GM10266 (cell line): Measurements from ENCODE around the gene EWSR1.

Experiments
- DNase-seq: peaks from one replicate; pipeline ENCODE4 v3.0.0; 2012; ENCODE audit errors: extremely low spot score
- TF ChIP-seq, protein P1 (sequence below): IDR thresholded peaks from 2 replicates; pipeline ENCODE4 v1.5.1; 2012; ENCODE audit warnings: mild to moderate bottlenecking, low read depth; ENCODE audit not compliant: control insufficient read depth, insufficient read depth; ENCODE audit errors: missing control alignments

EWSR1 gene

DNA sequence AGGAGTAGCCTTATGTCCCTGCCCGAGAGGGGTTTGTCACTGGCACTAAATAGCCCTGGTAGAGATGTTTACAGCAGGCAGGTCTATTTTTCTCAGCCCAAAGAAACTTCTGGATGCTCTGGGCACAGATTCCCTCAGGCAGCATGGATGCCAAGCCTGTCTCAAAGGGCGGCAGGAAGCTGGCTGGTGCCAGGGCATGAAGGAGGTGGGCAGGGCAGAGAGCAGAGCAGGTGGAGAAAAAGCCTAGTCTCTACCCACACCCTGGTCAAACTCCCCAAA is 34.3 kb downstream of the EWSR1 start:
- TF ChIP-seq, protein P1, sequence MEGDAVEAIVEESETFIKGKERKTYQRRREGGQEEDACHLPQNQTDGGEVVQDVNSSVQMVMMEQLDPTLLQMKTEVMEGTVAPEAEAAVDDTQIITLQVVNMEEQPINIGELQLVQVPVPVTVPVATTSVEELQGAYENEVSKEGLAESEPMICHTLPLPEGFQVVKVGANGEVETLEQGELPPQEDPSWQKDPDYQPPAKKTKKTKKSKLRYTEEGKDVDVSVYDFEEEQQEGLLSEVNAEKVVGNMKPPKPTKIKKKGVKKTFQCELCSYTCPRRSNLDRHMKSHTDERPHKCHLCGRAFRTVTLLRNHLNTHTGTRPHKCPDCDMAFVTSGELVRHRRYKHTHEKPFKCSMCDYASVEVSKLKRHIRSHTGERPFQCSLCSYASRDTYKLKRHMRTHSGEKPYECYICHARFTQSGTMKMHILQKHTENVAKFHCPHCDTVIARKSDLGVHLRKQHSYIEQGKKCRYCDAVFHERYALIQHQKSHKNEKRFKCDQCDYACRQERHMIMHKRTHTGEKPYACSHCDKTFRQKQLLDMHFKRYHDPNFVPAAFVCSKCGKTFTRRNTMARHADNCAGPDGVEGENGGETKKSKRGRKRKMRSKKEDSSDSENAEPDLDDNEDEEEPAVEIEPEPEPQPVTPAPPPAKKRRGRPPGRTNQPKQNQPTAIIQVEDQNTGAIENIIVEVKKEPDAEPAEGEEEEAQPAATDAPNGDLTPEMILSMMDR, result no peak
- no peak for DNase-seq

DNA sequence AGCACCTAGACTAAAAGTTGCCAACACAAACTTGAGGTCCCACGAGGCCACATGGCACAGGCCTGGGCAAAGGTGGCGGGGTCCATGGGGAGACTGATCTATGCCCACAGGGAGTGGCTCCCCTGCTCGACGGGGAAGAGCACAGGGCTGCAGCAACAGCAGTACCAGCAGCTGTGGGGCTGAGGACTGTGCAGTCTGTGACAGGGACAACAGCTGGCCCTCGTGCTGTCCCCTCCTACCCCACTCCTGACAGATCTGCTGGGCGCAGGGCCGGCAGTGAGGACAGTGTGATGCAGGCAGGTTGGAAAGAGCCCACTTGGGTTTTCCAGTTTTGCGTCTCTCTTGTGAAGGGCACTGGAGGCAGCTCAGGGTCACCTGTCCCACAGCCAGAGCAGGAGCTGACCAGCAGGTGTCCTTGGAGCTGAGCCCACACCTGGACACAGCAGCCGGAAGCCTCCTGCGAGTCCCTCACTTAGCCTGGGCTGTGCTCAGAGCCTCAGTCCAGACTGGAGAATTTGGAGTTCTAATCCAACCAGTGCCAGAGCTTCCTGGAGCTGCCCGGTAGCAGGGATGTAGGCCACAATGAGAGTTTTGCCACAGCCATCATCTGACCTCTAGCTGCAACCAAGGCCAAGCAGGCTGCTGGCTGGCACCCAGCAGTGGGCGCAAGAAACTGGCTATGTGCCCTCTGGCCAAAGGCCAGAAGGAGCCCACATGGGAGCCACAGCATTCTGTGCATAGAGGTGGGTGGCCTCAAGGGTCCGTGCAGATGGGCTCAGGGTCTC is 34.8 kb downstream of the EWSR1 start:
- DNase-seq, result no peak
- TF ChIP-seq, protein P1, result no peak

DNA sequence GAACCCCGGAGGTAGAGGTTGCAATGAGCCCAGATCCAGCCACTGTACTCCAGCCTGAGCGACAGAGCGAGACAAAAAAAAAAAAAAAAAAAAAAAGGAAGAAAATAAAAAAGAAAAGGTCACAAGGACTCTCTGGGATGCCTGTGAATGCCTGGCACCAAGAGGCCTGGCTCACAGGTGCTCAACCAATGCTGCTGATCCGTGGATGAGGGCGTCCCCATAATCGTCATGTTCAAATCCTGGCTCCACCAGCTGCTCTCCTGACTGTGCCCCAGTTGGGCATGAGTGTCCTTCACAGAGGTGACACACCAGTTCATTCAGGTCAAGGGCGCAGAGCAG is 37.7 kb downstream of the EWSR1 start:
- DNase-seq, result no peak
- TF ChIP-seq, protein P1, result no peak

DNA sequence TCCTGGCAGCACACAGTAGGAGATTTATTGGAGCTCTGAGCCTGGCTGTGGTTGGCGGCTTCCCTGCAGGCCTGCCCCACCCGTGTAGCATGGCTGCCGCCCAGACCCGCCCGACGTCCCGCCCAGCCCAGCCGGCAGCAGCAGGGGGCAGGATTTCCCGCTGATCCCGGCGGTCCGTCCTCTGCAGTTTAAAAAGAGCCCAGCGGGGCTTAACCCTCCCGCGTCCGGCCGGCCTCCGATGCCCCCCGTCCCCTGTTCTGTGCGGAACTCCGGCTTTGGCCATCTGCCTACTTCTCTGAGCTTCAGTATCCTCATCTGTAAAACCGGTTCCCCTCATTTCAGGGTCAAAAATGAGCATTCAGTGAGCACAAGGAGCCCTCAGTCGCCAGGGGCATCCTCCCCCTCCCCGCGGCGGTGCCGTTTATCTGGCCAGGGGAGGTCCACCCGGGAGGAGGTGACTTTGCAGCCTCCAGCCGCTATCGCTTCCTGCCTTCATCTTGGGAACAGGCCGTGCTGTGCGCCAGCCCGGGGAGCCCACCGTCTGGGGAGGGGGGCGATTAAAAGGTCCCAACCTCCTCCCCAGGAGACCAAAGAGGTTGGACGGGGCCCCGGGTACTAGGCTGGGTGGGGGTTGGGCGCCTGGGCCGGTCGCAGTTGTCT is 38.2 kb downstream of the EWSR1 start, which contains the start of gene GAS2L1:
TSS of gene GAS2L1 (plus strand) at position 476 of the 660 bp plus-strand sequence. CDS start 1,456 bp downstream, outside the sequence.
- DNase-seq, result peak; percentile 84
- TF ChIP-seq, protein P1, result peak; percentile 59

DNA sequence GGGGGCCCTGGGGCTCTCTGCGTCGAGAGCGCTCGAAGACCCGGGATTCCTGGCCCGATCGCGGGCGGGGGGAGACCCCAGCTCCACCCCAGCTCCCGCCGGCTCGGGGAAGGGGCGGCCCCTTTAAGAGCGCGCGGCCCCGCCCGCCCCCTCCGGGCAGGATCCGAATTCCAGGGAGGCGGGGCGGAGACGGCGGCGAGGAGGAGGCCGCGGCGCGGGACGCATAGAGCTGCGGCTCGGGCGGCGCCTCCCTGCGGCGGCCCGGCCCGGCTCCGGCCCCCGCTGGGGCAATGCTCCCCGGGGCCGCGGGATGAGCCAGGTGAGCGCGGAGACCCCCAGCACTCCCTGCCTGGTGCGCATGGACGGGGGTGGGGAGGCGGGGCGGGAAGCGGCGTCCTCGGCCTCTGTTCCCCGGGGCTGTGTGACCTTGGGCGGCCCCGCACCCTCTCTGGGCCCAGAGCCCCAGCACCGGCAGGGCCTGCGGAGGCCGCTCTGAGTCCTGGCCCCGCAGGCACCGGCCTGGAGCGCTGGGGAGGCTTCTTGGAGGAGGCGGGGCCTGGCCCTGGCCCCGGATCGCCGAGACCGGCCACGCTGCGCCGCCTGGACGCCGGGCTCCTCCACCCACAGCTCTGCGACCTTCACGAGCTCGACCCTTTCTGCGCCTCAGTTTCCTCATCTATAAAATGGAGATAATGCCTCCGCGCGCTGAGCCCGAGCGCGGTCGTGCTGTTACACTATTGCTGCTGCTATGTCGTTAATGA is 38.9 kb downstream of the EWSR1 start:
- TF ChIP-seq, protein P1, result no peak
- DNase-seq, result peak; percentile 68

DNA sequence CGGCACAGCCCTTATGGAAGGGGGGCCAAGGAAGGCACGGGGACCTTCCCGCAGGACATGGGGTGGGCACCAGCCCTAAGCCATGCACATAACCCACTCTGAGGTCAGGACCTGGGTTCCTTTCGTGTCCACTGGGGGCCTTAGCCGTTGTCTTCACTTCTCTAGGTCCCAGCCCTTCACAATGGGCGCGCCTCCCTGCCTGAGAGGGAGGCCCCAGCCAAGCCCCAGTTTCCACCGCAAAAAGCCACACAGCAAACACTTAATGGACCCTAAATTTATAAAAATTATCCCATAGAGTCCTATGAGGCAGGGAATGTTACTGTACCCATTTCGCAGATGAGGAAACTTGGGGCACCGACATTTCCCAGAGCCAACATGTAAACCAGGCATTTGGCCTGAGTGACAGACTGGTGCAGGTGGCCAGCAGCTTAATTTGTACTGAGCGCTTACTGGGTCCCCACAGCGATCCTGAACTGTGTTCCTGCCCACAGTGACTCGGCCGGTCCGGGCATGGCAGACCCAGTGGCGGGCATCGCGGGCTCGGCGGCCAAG is 39.6 kb downstream of the EWSR1 start:
- DNase-seq, result peak; percentile 56

More for the DNA sequence above, 39.6 kb downstream of the EWSR1 start:
- TF ChIP-seq, protein P1, result no peak
